HG03135 (cell line): ENCODE results near the gene TGFBR2.

Experiments used
- ATAC-seq: cut with Tn5 transposase; IDR thresholded peaks from one replicate; pipeline ENCODE4 v1.9.1; 2021; ENCODE audit warnings: mild to moderate bottlenecking, moderate library complexity; ENCODE audit not compliant: unreplicated experiment

The TGFBR2 gene

GRCh38 chr3:30708472-30708871, 102.1 kb downstream of the TGFBR2 start:
- ATAC-seq = no peak

GRCh38 chr3:30710017-30710416, 103.6 kb downstream of the TGFBR2 start:
- no peak for ATAC-seq

- ATAC-seq = no peak
Measured at GRCh38 chr3:30711151-30711550, 104.8 kb downstream of the TGFBR2 start.

- ATAC-seq = no peak
Measured at GRCh38 chr3:30711867-30712266, 105.5 kb downstream of the TGFBR2 start.

- ATAC-seq = no peak
Measured at GRCh38 chr3:30712991-30713390, 106.6 kb downstream of the TGFBR2 start.

- no peak for ATAC-seq
Measured at GRCh38 chr3:30713885-30714503, 107.6 kb downstream of the TGFBR2 start.

GRCh38 chr3:30719536-30719935, 113.1 kb downstream of the TGFBR2 start:
- ATAC-seq = no peak

- no peak for ATAC-seq
Measured at GRCh38 chr3:30720586-30721313, 114.3 kb downstream of the TGFBR2 start.

GRCh38 chr3:30721314-30721634, 114.9 kb downstream of the TGFBR2 start:
- ATAC-seq = no peak

- no peak for ATAC-seq
Measured at GRCh38 chr3:30723211-30723610, 116.8 kb downstream of the TGFBR2 start.

- ATAC-seq = no peak
Measured at GRCh38 chr3:30724863-30725262, 118.5 kb downstream of the TGFBR2 start.

GRCh38 chr3:30728143-30728542, 121.7 kb downstream of the TGFBR2 start:
- no peak for ATAC-seq

GRCh38 chr3:30729512-30729911, 123.1 kb downstream of the TGFBR2 start:
- ATAC-seq = no peak

GRCh38 chr3:30729936-30730335, 123.5 kb downstream of the TGFBR2 start:
- ATAC-seq = no peak

- ATAC-seq = no peak
Measured at GRCh38 chr3:30730967-30731366, 124.6 kb downstream of the TGFBR2 start.

GRCh38 chr3:30733209-30733608, 126.8 kb downstream of the TGFBR2 start:
- no peak for ATAC-seq

GRCh38 chr3:30733696-30734095, 127.3 kb downstream of the TGFBR2 start:
- ATAC-seq = no peak

- no peak for ATAC-seq
Measured at GRCh38 chr3:30737743-30738499, 131.5 kb downstream of the TGFBR2 start.

- ATAC-seq = no peak
Measured at GRCh38 chr3:30738605-30739004, 132.2 kb downstream of the TGFBR2 start.

GRCh38 chr3:30741889-30742288, 135.5 kb downstream of the TGFBR2 start:
- no peak for ATAC-seq

- no peak for ATAC-seq
Measured at GRCh38 chr3:30742796-30743619, 136.6 kb downstream of the TGFBR2 start.
